Activated CD4-positive, CD25-positive, alpha-beta regulatory T cell treated with anti-CD3 and anti-CD28 coated beads, Interleukin-2, amount 50 U/mL, for 72 hours (primary cell): ENCODE results near the gene UBE2E2.
"Not testable (repeated sequence)": the region's sequence is repeated elsewhere in the genome, so short reads cannot be mapped to it uniquely, and the experiment has no call there.

Experiments used
- DNase-seq: peaks from one replicate; pipeline ENCODE4 v3.0.0; 2021

Gene UBE2E2

GRCh38 chr3:23202921-23203707 lies at the start of gene UBE2E2:
Gene UBE2E2 (plus strand): TSS chr3:23203327.
- peak; percentile 66 for DNase-seq

GRCh38 chr3:23153436-23153835 lies 49.7 kb upstream of the UBE2E2 start:
- no peak for DNase-seq

GRCh38 chr3:23157331-23157730 lies 45.8 kb upstream of the UBE2E2 start:
- DNase-seq, result no peak

DNA sequence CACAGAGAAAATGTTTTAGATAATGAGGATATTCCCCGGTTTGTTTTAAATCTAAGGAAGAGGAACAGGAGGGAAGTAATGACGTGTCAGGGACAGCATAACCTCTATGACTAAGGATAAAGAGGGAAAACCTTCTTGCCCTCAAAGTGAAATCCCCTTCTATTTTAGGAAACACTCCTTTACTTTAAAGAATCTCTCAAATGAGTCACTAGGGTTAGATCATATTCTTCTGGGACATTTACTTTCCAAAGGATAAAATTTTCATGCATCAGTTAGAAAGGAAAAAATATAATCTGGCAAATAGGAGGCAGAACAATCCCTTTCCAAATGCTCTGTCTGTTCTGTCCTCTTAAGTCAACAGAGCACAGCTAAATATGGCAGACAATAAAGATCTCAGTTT lies 43.2 kb upstream of the UBE2E2 start:
- no peak for DNase-seq

- no peak for DNase-seq
Measured at GRCh38 chr3:23161308-23161707, 41.8 kb upstream of the UBE2E2 start.

GRCh38 chr3:23161896-23162570 lies 41.1 kb upstream of the UBE2E2 start:
- no peak for DNase-seq

DNA sequence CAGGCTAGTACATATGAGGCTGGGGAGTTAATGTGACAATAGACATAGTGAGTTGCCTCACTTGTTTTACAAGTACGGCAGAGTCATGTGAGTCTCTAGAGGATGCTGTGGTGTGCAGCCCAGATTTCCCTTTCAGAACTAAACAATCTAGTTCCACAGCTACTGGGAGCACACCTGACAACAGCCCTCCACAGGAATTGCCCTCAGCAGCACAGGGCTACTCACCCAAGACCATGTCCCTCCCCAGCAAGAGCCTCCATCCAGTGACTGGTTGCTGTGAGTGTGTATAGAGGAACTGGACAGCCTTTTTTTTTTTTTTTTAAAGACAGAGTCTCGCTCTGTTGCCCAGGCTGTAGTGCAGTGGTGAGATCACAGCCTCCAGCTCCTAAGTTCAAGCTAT lies 40.2 kb upstream of the UBE2E2 start:
- DNase-seq, result no peak

DNA sequence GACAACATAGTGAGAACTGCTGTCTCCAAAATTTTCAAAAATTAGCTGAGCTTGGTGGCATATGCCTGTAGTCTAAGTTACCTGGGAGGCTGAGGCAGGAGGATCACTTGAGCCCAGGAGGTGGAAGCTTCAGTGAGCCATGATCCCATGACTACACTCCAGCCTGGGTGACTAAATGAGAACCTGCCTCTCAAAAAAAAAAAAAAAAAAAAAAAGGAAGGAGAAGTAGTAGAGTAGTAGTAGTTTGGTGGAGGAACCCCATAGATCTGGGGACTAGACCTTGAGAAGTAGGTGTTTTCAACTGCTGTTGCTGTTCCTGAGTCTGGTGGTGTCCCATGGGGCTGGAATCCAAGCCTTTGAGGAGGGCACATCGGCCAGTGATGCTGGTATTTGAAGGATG lies 38.4 kb upstream of the UBE2E2 start:
- no peak for DNase-seq

- no peak for DNase-seq
Measured at GRCh38 chr3:23165571-23165970, 37.6 kb upstream of the UBE2E2 start.

DNA sequence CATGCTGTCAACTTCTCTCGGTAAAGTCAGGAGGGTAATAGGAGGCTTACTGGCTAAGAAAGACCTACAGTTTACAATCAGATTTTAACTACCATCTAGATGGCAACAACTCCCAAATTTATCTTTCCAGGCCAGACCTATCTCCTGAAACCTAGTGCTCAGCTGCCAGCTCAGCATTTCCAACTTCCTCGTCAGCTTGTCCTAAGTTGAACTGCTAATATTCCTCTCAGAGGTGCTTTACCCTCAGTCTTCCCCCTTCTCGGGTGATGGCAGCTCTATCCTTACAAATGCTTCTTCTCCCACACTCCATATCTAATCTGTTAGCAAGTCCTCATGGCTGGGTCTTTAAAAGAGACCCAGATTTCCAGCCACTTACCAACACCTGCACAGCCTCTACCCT lies 36.9 kb upstream of the UBE2E2 start:
- no peak for DNase-seq

DNA sequence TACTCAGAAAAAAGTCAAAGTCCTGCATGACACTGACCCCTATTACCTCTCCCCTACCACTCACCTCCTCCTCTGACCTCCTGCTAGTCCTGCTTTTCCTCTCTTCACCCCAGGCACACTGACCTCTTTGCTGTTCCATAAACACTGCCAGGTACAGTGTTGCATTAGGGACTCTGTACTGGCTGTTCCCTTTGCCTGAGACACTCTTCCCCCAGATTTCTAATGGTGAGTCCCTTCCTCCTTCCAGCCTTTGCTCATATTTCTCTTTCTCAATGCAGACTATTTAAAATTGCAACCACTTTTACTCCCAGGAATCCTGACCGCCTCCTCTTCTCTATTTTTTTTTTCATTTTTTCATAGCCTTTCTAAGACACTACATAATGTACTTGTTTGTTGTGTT lies 36.3 kb upstream of the UBE2E2 start:
- no peak for DNase-seq

DNA sequence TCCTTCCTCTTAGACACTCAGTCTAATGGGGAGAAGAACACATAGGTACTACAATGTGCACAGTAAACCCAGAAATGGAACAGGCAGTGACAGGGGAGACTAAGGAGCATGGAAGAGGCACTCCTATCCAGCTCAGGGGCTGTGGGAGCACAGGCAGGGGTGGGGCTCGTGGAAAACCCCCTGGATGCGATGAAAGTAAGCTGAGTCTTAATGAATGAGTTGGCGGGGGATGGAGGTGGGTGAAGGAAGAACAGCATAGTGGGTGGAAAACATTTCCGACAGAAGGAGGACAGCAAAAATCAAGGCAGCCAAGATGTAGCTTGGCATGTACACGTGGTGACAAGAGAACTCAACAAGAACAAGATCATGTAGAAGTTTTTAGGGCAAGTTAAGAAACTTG lies 33.6 kb upstream of the UBE2E2 start:
- DNase-seq, result no peak

DNA sequence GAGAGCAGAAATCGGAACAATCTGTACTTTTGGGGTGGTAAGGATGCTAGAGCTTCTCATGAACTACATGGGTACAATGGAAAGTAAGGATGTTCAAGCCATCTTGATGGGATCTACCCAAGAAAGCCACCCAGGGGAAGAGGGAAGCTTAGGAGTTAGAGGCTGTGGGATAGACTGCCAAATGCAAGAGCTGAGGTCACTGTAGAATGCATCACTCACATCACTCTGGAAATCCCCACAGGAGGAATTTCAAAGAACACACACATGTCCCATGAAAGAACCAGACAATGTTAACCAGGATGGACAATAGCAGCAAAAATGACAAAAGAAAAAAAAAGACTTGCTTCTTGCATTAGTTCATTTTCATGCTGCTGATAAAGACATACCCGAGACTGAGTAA lies 32.8 kb upstream of the UBE2E2 start:
- DNase-seq, result no peak

GRCh38 chr3:23172059-23172458 lies 31.1 kb upstream of the UBE2E2 start:
- DNase-seq, result no peak

GRCh38 chr3:23174426-23175039 lies 28.6 kb upstream of the UBE2E2 start:
- DNase-seq, result no peak

- DNase-seq, result no peak
Measured at GRCh38 chr3:23175341-23176083, 27.6 kb upstream of the UBE2E2 start.

DNA sequence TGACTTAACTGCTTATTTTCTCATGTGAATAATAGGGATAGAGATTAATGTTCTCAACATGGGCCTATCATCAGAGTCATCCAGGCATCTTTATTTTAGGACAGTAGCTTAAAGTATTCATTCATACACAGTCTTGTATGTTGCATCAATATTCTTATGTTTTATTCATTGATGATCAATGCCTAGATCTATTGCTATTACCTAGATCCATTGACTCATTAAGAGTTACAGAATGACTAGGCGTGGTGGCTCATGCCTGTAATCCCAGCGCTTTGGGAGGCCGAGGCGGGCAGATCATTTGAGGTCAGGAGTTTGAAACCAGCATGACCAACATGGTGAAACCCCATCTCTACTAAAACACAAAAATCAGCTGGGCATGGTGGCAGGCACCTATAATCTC lies 26.3 kb upstream of the UBE2E2 start:
- DNase-seq, result not testable (repeated sequence)

- DNase-seq, result no peak
Measured at GRCh38 chr3:23182996-23183513, 20.1 kb upstream of the UBE2E2 start.

DNA sequence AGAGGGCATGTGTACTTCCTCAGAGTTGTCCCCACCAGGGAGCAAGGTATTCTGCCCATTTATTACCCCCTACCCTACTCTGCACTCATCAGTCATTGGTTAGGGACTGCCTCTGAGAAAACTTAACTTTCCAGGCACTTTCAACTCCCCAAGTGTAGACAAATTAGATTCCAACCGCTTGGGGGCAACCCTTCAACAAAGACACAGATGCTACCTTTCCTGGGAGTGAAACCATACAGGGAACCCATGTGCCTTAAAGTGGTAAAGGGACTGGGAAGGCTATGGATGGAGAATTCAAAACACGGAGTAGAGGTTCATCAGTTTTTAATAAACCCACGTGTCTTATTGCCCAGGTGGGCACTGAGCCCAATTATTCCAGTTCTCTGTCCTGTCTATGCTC lies 19.4 kb upstream of the UBE2E2 start:
- DNase-seq, result no peak

DNA sequence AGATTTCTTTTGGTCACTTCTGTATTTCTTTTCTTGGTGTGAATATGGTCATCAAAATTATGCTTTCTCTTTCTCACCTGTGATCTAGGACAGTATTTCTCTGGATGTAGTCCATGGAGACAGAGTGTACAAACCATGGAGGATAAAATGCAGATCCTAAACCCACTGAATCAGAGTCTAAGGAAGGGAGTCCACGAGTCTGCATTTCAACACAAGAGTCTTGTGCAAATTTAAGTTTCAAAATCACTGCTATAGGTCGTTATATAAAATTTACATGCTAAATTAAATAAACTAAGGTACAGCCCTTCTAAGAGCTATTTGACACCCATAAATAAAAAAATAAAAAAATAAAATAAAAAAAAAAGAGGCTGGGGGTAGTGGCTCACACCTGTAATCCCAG lies 17.3 kb upstream of the UBE2E2 start:
- DNase-seq, result no peak

DNA sequence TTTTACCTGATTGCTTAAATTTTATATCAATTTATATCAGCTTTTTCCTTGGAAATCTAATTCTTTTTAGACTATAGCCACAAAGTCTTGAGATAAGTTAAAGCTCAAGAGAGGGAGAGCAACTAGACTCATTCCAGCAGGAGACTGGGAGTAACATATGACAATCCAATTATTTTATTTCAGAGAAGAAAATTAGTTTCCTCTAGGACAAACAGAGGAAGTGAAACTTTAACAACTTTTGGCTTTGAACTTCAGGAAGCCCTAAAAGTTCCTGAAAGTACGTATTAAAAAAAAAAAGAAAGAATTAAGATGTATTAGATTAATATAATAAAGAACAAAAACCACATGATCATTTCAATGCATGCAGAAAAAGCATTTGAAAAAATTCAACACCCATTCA lies 13.9 kb upstream of the UBE2E2 start:
- DNase-seq, result no peak

DNA sequence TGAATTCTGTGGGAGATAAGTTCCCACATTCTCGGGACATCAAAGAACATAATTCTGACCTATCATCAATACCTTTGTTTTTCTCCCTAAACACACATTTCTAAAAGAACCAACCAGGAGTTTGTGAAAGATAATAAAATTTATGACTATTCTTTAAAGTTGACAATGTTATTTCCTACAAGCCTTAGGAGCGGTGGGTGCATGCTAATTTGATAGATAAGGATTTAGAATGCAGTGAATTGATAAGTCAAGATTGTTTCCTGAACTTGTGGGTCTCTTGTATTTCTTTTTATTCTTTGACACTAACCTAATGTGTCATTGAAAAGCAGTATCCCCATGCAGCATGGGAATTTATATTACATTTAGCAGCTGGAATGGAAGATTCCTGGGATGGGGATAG lies 10.3 kb upstream of the UBE2E2 start:
- DNase-seq, result no peak

GRCh38 chr3:23193831-23194230 lies 9.3 kb upstream of the UBE2E2 start:
- no peak for DNase-seq
